22Rv1 (cell line): ENCODE measurements around the gene RPP30.

Source experiments
- H3K27ac ChIP-seq: fragments of 450-650 bp; 2 replicates; pipeline ENCODE4 v1.5.1; 2017
- CTCF ChIP-seq: fragments of 450-650 bp; IDR thresholded peaks from 2 replicates; pipeline ENCODE4 v1.5.1; 2017; ENCODE audit warnings: mild to moderate bottlenecking
- ZFX ChIP-seq: fragments of 450-650 bp; IDR thresholded peaks from 2 replicates; pipeline ENCODE4 v1.6.1; 2017; ENCODE audit warnings: antibody characterized with exemption, borderline replicate concordance

Gene RPP30

DNA sequence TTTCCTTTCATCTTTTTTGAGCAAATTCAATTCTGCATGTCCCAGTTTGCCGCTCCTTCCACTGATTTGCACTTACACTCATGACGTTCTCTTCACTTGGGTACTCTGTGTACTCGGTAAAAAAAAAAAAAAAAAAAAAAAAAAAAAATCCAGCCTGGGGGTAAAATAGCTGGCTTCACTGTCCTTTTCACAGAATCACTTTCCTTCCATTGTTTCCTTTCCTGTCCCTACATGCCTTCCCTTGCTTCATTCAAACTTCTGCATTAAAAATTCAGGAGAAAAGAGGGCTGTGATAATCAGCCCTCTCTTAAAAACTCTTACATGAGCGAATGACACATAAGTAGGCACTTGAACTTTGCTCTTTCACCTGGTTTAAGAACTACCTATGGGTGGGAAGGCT, 40.4 kb downstream of the RPP30 start:
- TF ChIP-seq ZFX (no peak), CTCF (no peak)
- peak overlapping the region; percentile 48 for H3K27ac ChIP-seq

DNA sequence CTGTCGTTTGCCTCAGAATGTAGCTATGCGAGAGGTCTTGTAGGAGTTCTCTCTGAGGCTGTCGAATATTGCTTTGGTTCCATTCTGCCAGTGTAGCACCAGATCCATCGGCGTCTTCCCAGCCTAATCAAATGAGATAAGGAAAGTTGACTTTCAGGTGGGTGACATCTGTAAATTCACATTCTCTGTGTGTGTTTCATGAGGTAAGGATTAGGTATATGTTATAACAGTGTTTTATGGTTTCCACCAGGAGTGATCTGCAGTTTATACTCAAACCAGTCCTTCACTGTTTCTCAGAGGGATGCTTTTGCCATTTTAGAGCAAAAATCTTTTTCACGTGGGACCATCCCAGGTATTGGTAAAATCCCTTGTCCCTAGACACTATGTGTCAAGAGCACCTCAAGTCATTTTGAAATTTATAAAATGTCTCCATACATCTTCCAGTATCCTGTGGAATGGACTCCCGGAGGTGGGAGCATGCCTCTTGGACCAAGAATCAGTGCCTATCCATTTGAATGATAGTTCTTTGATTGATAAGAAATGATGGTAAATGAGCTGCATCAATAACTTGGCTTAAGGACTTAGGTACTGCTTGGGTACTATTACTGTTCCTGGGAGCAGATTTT, 41.2 kb downstream of the RPP30 start:
- no peak overlapping the region for H3K27ac ChIP-seq
- TF ChIP-seq ZFX (no peak), CTCF (no peak)

DNA sequence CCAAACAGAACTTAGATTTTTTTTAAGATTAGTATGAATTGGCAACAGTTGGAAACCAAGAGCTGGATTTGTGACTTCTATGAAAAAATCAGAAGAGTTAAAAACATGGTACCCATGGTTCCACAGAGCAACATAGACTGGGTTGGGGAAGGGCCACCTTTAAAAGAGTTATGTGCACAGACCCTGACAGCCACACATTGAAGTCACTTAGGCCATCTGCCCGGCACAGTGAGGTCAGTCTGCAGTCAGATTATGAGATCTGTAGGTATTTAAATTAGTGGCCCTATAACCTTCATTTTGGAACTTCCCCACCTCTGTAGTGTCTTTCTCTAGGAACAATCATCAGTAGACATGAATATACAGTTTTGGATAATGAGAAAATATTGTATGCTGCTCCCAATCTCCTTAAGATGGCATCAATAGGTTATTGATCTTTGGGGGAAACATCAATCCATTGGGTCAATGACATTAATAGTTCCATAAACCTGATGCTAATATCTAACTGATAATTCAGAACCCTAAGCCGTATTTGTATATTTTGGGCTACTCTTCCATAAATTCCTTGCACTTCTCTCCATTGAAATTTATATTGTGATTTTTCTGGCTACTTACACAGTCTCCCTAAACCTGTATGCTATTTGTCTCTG, 42.1 kb downstream of the RPP30 start:
- TF ChIP-seq CTCF (no peak), ZFX (no peak)

DNA sequence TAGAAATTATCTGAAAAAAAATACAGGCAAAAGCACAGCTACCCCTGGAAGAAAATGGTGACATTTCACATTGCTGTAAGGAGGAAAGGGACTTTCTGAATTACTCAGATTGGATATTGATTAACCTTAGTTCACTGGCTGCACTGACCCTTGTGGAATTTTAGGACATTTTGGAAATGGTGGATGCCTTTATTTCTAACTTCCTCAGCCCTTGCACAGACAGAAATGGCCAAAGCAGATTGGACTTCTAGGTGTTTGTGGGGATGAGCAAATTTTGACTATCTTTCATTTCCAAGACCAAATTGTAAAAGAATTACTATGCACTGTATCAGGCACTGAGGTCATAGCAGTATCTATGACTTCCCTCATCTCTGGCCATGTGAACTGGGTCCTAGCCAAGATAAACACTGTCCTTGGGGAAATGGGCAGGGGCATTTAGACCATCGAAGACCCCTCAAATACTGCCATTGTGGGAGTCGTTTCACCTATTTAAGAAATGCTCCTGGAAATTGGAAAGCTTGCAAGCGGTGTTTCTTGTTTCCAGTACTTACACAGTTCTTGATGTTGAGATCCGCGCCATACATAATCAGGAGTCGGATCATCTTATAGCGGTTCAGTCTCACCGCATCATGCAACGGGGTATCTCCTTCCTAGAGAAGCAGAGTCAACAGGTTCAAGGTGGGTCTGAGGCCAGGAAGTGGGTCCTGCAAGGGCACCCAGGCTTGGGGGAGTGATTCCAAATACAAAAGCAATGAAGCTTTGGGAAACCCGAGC, 43.4 kb downstream of the RPP30 start:
- TF ChIP-seq CTCF (no peak), ZFX (no peak)
- H3K27ac ChIP-seq: no peak overlapping the region

More for the DNA sequence above, 42.1 kb downstream of the RPP30 start:
- H3K27ac ChIP-seq: no peak overlapping the region

DNA sequence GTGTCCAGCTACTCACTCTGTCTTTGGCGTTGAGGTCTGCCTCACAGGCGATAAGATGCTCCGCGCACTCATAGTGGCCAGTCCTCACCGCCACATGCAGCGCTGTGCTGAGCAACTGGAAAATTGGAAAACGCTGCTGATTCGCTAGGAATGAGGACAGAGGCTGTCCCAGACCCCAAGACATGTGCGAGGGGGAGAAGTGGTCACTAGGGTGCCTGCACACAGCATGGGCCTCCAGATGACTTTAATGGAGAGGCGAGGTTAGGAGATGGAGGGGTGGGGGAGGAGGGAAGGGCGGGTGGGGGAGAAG, 43.9 kb downstream of the RPP30 start:
- H3K27ac ChIP-seq: no peak overlapping the region

DNA sequence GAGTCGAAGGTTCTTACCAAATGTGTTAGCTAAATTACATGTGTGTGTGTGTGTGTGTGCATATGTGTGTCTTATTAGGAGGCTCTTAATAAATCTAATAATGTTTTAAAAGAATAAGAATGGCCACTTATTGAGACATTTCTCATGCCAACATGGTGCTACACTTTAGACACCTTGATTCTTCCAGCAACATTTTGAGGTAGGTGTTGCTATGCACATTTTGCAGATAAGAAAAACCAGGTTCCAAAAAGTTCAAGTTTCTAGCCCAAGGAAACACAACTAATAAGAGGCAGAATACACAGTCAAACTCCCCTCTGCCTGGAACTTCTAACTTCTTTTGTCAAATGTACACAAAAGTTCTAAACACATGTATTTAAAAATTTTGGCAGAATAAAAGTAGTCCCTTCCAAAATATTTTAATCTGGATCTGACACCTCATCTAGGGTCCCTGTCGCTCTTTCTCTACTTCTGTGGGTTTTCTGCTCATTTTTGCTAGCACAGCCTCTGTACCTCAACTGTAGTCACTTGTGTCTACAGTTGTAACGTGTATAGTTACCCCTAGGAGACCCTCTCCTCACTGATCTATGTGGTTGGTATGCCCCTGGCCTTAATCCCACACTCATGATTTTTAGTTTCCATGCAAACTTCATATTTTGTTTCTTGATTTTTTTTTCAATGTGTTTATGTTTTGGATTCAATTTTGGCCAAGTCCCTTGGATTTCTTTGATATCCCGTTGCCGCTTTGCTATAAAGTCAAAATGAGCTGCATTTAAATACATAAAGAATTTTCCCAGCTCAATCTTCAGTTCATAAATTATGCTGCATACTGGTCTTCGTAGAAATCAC, 44.8 kb downstream of the RPP30 start:
- H3K27ac ChIP-seq: peak overlapping the region; percentile 50
- no peak for TF ChIP-seq ZFX
- no peak for TF ChIP-seq CTCF

More for the DNA sequence above, 43.9 kb downstream of the RPP30 start:
- no peak for TF ChIP-seq ZFX
- TF ChIP-seq CTCF: no peak
